Measurements from ENCODE around the gene PPP2R2B.
"Not testable (repeated sequence)": the region's sequence is repeated elsewhere in the genome, so short reads cannot be mapped to it uniquely, and the experiment has no call there.

PPP2R2B gene

GRCh38 chr5:146731909-146732659 is 146.5 kb downstream of the PPP2R2B start:
- peak; percentile 93 for DNase-seq

DNA sequence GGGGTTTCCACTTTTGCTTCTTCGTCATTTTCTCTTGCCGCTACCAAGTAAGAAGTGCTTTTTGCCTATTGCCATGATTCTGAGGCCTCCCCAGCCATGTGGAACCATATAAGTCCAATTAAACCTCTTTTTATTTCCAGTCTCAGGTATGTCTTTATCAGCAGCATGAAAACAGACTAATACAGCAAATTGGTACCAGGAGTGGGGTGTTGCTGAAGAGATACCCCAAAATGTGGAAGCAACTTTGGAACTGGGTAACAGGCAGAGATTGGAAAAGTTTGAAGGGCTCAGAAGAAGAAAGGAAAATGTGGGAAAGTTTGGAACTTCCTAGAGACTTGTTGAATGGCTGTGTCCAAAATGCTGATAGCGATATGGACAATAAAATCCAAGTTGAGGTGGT is 149.8 kb downstream of the PPP2R2B start:
- DNase-seq: not testable (repeated sequence)

- DNase-seq: no peak
Measured at GRCh38 chr5:146726891-146727290, 151.7 kb downstream of the PPP2R2B start.

DNA sequence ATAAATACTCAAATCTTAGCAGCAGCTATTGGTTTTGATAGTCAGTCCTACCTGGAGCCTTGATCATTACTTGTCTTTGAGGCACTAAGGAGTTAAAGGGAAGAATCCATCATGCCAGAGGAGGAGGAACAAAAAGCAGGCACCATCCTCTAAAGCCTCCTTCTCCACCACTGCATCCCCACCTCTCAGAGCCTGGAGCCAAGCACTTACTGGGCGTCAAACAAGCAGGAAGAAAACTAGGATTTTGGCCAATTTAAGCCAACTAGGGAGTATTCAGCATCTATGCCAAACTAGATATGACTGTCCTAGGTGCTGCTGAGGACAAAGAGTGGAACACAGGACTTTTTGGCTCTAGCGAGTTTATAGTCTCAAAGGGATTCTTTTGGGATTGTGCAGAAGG is 152.5 kb downstream of the PPP2R2B start:
- no peak for DNase-seq

GRCh38 chr5:146725025-146725424 is 153.5 kb downstream of the PPP2R2B start:
- peak; percentile 16 for DNase-seq

DNA sequence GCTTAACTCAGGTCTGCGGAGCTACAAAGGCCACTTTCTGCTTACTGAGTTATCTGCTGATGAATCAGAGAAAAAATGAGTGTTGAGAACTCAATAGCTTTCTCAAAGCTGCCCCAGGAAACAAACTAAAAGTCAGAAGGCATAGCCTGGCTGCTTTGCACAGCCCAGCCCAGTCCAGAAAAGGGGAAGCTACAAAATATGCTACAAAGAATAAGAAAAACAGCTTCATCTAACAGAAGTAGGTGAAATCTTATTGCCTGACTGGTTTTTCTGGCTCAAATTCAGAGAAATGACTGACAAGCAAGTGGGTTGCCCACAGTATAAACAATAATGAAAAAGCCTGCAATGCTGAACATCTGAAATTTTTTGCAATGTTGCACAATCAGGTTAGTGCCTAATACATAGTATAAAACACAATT is 156.2 kb downstream of the PPP2R2B start:
- DNase-seq: peak; percentile 82

DNA sequence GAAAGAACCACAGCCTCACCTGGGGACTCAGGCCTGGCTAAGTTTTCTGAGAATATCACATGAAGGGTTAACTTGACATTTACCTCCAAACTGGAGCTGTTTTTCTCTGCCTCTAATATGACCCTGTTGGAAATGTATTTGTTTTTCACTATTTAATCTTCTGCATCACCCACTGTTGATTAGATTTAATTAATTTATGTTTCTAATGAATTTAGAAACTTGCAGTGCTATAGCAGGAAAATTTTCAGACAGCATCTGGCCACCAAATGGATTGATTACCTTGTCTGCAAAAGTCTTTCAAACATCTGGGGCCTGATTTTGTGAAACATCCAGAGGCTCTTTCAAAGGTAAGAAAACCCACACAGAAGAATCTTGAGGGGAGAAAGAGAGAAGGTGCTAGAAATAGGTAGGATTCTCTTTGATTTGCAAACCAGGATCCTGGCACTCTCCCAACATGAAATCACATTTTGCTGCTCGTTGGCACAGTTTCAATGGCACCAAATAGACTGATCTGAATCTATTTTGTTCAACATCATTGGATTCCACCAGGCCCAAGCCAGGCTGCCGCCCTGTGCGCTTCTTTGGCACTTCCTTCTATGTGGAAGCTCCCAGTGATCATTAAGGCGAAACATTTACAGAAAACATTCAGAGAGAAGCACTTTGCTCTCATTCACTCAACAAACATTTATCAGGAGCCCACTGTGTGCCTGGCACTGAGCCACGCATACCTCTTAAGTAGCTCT is 157.3 kb downstream of the PPP2R2B start:
- DNase-seq: no peak

- no peak for DNase-seq
Measured at GRCh38 chr5:146720107-146720506, 158.4 kb downstream of the PPP2R2B start.

DNA sequence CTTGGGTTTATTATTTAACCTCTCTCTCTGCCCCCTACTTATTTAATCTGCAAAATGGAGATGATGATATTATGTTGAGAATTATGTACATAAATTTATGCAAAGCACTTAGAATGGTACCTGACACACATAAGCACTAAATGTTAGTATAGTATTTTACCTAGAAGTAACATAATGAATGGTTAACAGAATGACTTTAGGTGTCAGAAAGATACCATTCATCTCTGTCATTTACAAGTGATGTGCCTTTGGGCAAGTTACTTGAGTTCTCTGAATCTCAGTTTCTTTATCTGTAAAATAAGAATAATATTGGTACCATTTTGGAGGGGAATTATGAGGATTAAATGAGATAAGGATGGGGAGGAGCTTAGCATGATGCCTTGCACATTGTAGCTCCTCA is 159.4 kb downstream of the PPP2R2B start:
- no peak for DNase-seq

GRCh38 chr5:146718609-146719008 is 159.9 kb downstream of the PPP2R2B start:
- no peak for DNase-seq

- DNase-seq: no peak
Measured at GRCh38 chr5:146717951-146718350, 160.6 kb downstream of the PPP2R2B start.

- DNase-seq: no peak
Measured at GRCh38 chr5:146716636-146717035, 161.9 kb downstream of the PPP2R2B start.

- DNase-seq: no peak
Measured at GRCh38 chr5:146710348-146710747, 168.2 kb downstream of the PPP2R2B start.

DNA sequence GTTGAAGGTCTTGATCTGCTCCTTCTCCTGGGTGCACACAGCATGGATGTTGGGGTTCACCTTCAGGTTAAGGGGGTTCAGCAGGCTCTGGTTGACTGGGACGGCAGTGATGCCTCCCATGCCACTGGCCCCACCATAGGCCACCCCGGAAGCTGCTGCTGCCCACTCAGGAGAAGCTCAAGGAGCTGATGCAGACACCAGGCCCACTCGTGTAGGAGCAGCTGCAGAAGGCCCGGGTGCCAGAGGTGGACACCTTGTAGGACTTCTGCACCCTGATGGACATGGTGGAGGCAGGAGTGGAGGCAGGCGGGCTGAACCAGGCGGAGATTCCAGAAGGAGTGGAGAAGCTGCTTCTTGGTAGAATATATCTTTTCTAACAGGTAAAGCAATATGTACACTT is 171.2 kb downstream of the PPP2R2B start:
- no peak for DNase-seq

- DNase-seq: no peak
Measured at GRCh38 chr5:146706321-146706972, 172.1 kb downstream of the PPP2R2B start.

GRCh38 chr5:146704949-146705665 is 173.4 kb downstream of the PPP2R2B start:
- peak; percentile 28 for DNase-seq

- peak; percentile 77 for DNase-seq
Measured at GRCh38 chr5:146703899-146704298, 174.7 kb downstream of the PPP2R2B start.

DNA sequence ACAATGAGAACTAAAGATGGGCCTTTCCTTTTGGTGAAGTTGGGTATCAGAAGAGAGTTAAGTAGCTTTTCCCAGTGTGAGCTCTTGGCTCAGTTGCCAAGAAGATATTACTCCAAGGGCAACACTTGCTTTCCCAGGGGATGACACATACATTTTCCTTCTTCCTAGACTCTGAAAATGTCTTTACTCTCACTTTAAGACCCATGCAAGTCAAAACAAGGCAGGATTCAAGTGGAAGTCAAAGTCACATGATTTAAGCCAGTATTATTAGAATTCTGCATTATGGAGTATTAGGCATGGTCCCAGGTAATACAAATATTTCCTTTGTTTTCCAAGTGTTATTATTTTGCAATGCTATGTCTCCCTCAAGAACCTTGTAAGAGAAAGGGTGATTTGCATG is 175.1 kb downstream of the PPP2R2B start:
- DNase-seq: no peak

- no peak for DNase-seq
Measured at GRCh38 chr5:146699664-146700418, 178.7 kb downstream of the PPP2R2B start.

DNA sequence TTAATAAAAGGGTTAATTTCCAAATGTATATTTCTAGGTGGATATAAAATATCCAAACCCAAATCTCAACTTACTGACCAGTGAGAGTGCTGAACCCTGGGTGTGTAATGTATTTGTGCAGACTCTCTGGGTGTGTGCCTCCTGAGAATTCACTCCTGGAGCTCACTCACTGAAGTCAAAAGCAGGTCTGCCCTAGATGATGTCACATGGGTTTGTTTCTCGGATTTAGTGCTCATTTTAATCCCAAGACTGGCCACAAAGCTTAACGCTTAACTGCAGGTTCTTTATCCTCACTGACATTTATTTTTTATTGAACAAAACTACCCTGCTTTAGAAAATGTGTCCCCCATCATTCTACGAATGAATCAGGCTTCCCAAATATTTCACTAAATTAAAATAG is 179.4 kb downstream of the PPP2R2B start:
- DNase-seq: no peak

DNA sequence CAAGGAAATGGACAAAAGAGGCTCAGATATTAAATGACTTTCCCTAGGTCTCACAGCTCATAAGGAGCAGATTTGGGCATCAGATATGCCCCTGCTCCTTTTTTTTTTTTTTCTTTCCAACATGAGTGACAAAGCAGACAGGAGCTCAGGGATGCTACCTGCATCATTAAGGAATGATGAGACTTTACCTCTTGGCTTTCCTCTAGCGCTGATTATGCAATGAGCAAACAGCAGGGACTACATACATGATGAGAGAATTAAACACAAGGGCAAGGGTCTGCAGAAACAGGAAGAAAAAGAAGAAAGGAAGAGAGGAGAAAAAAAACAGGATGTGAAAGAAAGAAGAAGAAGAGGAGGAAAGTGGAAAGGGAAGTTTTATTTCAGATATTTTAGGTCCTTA is 179.9 kb downstream of the PPP2R2B start:
- DNase-seq: no peak

GRCh38 chr5:146697211-146697610 is 181.3 kb downstream of the PPP2R2B start:
- no peak for DNase-seq

All from kidney glomerular epithelial cell (primary cell).